ENCODE results near the gene GRID1. TPM values are rescaled to one million over a fixed set of nuclear protein-coding genes. Genes with fewer than 3 reads are reported as not detected.

The GRID1 gene
- total RNA-seq, 1 donor from 2014 or later = 1.4 TPM

DNA sequence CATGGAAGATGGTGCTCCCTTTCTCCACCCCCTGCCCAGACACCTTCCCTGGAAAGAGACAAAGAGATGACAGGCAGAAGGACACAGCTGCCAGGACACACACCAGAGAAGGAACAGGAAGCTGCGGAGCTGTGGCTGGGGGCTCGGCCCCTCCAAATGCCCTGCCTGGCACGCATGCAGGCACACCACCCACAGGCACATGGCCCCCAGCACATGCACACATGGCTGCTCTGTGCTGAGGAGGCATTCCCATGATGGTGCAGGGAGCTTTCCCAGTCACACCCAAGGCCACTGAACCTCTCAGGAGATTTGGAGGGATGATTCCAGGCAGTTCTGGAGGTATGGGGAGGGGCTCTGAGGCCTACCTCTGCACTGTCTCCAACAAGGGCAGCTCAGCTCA lies 143.3 kb downstream of the GRID1 start:
- Histone ChIP-seq H3K27me3 (no peaks in the 10 kb centered on the region), H3K36me3 (no peaks in the 10 kb centered on the region), H3K4me3 (no peak overlapping the region), H3K27ac (no peak overlapping the region), H3K9me3 (no peaks in the 10 kb centered on the region), H3K4me1 (no peaks in the 10 kb centered on the region)
- intact Hi-C loops (cut with DNase I) = no loop called here
- TF ChIP-seq, protein P1, sequence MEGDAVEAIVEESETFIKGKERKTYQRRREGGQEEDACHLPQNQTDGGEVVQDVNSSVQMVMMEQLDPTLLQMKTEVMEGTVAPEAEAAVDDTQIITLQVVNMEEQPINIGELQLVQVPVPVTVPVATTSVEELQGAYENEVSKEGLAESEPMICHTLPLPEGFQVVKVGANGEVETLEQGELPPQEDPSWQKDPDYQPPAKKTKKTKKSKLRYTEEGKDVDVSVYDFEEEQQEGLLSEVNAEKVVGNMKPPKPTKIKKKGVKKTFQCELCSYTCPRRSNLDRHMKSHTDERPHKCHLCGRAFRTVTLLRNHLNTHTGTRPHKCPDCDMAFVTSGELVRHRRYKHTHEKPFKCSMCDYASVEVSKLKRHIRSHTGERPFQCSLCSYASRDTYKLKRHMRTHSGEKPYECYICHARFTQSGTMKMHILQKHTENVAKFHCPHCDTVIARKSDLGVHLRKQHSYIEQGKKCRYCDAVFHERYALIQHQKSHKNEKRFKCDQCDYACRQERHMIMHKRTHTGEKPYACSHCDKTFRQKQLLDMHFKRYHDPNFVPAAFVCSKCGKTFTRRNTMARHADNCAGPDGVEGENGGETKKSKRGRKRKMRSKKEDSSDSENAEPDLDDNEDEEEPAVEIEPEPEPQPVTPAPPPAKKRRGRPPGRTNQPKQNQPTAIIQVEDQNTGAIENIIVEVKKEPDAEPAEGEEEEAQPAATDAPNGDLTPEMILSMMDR (IDR thresholded peaks at IDR 0.05) = no peak
- no peak for DNase-seq (ENCODE audit: low spot score in 2 of 2)

DNA sequence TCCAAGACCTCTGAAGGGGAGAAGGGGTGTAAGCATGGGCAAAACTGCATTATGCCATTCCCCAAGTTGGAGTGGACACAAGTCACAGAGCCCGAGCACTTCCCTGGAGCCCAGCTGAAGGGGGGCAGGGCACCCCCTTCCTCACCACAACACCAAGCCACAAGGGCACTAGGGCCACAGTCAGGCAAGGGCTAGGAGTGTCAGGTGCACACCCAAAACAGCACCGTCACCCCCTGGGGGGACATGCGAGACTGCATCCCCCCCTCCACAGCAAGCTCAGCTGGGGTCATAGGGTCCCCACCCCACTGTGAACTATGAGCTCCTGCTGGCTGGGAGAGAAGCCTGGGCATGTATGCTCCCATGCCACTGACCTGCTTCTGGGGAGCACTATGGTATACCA lies 143.9 kb downstream of the GRID1 start:
- Histone ChIP-seq H3K9me3 (no peaks in the 10 kb centered on the region), H3K27ac (no peak overlapping the region), H3K4me1 (no peaks in the 10 kb centered on the region), H3K27me3 (no peaks in the 10 kb centered on the region), H3K36me3 (no peaks in the 10 kb centered on the region), H3K4me3 (no peak overlapping the region)
- TF ChIP-seq, protein P1 (IDR thresholded peaks at IDR 0.05) = no peak
- no peak for DNase-seq (ENCODE audit: low spot score in 2 of 2)
- intact Hi-C loops (cut with DNase I) = no loop called here

DNA sequence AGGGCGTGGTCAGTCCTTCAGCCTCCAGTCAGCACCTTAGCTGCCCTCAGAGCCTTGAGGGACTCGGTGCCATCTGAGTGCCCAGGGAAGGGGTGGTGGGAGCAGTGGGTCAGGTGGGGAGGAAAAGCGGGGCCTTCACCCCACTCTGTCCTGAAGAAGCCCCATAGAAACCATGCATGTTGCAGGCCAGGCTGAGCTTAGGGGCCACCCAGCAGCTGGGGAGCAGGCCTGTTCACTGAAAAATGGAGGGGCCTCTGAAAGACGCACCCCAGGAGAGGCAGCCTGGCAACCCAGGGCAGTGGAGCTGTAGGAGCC lies 144.3 kb downstream of the GRID1 start:
- TF ChIP-seq, protein P1 (IDR thresholded peaks at IDR 0.05) = no peak
- H3K36me3 ChIP-seq = no peaks in the 10 kb centered on the region
- DNase-seq (ENCODE audit: low spot score in 2 of 2) = no peak
- no peaks in the 10 kb centered on the region for H3K27me3 ChIP-seq
- no peak overlapping the region for H3K4me3 ChIP-seq
- H3K4me1 ChIP-seq = no peaks in the 10 kb centered on the region
- no peaks in the 10 kb centered on the region for H3K9me3 ChIP-seq
- no peak overlapping the region for H3K27ac ChIP-seq
- intact Hi-C loops (cut with DNase I) = no loop called here

DNA sequence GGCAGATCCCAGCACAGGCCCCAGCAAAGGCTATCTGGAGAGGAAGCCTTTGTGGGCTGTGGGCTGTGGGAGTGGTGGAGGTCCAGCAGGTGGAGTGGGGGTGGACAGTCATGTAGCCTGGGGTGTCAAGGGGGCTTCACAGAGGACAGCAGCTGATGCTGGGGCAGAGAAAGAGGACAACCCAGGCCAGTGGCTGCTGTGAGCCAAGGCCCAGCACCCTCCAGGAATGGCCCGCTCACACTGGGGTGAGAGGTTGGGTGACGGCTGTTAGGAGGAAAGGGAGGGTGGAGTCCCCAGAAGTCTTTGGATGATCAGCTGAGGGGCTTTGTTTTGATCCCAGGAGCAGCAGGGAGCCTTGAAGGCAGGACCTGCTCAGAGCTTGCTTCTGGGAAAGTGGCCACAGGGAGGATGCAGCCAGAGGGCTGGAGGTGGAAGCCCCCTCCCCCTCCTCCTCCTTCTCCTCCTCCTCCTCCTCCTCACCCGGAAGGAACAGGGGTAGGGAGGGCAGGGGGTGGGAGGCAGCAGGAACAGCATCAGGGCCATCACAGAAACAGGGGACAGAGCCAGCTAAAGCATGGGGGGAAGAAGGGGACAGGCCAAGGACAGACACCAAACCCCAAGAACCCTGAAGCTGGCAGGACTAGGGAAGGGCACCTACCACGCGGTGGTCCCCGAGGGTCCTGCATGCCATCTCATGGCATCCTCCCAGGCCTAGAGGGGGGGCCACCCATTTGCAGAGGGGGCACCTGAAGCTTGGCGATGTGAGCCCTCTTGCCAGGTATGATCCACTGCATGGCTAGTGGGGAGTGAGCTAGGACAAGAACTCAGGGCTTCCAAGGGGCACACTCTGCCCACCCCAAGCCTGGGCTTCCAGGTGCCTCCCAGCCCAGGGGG lies 144.9 kb downstream of the GRID1 start:
- H3K9me3 ChIP-seq = no peaks in the 10 kb centered on the region
- no peak overlapping the region for H3K4me3 ChIP-seq
- H3K36me3 ChIP-seq = no peaks in the 10 kb centered on the region
- intact Hi-C loops (cut with DNase I) = no loop called here
- H3K27me3 ChIP-seq = no peaks in the 10 kb centered on the region
- DNase-seq (ENCODE audit: low spot score in 2 of 2) = no peak
- TF ChIP-seq, protein P1 (IDR thresholded peaks at IDR 0.05) = no peak
- no peak overlapping the region for H3K27ac ChIP-seq
- H3K4me1 ChIP-seq = no peaks in the 10 kb centered on the region

DNA sequence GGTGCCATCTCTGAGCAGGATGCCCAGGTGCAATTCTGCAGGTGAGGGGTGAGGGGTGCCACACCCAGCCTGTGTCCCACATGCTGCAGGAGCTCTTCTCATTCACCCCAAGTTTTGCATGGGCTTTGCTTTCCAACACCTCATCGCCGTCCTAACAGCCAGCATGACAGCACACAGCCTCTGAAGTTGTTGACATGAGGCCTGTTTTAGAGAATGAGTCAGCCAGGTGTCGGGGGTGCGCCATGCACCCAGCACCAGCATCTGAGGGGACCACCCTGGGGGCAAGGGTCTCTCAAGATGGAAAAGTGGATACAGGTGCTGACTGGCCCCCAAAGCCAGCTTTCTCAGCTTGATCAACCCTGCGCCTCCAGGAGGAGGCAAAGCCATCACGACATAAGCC lies 146.0 kb downstream of the GRID1 start:
- no peaks in the 10 kb centered on the region for H3K36me3 ChIP-seq
- H3K9me3 ChIP-seq = no peaks in the 10 kb centered on the region
- H3K27ac ChIP-seq = no peak overlapping the region
- H3K4me3 ChIP-seq = no peak overlapping the region
- intact Hi-C loops (cut with DNase I) = no loop called here
- TF ChIP-seq, protein P1 (IDR thresholded peaks at IDR 0.05) = no peak
- DNase-seq (ENCODE audit: low spot score in 2 of 2) = no peak
- no peaks in the 10 kb centered on the region for H3K4me1 ChIP-seq
- no peaks in the 10 kb centered on the region for H3K27me3 ChIP-seq
